GM19328 (cell line): ENCODE results near the gene FEM1C.
"Not testable (repeated sequence)": the region's sequence is repeated elsewhere in the genome, so short reads cannot be mapped to it uniquely, and the experiment has no call there.

Experiments used
- ATAC-seq: cut with Tn5 transposase; IDR thresholded peaks from one replicate; pipeline ENCODE4 v1.9.1; 2021; ENCODE audit warnings: mild to moderate bottlenecking, moderate library complexity; ENCODE audit not compliant: unreplicated experiment

Gene FEM1C

GRCh38 chr5:115480271-115480670 lies 64.3 kb downstream of the FEM1C start:
- ATAC-seq: peak; percentile 63

DNA sequence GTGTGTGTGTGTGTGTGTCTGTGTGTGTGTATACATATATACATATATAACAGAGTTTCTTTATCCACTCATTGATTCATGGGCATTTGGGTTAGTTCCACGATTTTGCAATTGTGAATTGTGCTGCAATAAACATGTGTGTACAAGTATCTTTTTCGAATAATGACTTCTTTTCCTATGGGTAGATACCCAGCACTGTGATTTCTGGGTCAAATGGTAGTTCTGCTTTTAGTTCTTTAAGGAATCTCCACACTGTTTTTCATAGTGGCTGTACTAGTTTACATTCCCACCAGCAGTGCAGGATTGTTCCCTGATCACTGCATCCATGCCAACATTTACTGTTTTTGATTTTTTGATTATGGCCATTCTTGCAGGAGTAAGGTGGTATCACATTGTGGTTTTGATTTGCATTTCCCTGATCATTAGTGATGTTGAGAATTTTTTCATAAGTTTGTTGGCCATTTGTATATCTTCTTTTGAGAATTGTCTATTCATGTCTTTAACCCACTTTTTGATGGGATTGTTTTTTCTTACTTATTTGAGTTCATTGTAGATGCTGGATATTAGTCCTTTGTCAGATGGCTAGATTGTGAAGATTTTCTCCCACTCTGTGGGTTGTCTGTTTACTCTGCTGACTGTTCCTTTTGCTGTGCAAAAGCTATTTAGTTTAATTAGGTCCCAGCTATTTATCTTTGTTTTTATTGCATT lies 65.3 kb downstream of the FEM1C start:
- not testable (repeated sequence) for ATAC-seq

- ATAC-seq: no peak
Measured at GRCh38 chr5:115478281-115478680, 66.3 kb downstream of the FEM1C start.

DNA sequence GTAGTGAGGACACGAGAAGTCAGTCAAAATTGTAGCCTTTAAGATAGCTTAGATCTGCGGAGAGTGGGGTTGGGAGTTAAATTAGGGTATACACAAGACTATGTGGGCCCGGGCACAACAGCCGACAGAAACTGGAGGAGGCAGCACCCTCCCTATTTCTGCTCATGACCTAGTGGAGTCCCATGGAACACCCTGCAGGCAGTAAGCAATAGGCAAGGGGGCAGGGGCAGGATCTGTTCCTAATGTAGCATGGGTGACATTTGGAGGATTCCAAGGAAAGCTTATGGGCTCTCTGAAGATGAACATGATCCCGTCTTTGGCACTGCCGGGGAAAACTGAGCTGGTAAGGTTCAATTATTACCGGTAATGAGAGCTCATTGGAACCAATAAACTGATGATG lies 67.0 kb downstream of the FEM1C start:
- no peak for ATAC-seq

- no peak for ATAC-seq
Measured at GRCh38 chr5:115475788-115476187, 68.8 kb downstream of the FEM1C start.

DNA sequence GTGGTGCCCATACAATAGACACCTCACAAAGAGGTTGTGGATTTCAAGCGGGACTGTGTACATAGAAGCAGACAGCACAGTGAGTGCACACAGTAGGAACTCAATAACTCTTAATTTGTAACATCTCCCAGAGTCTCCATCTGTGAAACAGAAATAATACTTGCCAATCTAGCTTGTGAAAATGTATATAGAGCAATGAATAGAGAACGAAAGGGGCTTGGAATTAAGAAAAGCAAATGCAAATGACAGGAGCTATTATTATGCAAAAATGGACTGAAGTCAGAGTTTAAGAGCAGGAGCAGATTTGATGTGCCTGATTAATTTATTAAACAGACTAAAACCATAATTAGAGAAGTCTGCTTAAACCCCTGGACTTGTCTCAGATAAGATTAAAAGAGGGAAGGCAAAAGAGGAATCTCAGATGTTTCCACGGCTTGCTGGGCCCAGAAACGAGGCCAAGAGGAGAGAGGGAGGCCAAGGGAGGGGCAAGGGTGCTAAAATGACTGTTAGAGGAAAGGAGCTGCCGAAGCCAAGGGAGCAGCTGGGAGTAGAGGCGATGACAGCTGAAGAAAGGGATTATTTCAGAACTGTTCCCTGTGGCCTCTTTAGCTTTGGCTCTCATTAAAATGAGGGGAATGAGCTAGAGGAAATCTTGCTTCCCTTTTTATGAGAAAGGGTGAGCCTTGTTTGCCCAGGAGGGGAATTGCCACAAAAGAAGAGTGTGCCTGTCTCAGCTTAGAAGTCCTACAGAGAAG lies 72.1 kb downstream of the FEM1C start:
- ATAC-seq: no peak

DNA sequence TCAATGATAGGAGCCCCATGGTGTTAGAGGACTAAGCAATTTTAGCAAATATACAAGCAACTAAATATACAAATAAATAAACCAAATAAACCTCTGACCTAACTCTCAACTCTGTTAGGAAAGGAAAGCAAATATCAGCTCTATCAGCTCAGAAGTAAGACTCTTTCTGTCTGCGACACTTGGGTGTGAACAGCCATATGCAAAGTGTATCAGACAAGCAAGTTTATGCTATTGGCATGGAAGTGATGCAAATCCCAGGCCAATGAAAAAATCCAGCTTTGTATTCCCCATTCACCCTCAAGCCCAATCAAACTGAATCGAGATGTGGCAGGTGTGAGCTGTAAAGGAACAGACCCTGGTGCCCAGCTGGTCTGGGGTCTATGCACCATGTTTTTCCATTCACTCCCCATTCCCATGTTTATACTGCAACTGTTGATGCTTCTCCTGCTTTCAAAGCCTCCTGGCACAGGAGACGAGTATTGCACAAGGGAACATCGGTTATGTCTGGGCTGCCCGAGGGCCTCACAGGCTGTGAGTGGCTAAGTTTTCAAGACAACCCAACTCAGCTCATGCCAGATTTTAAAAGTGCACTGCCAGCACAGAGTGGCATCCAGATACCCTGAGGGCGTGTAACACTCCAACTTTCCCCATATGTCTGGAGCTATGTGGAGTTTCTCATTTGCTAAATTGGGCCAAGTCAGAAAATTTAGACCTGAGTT lies 73.1 kb downstream of the FEM1C start:
- ATAC-seq: no peak

GRCh38 chr5:115470921-115471320 lies 73.7 kb downstream of the FEM1C start:
- no peak for ATAC-seq
